DOHH2 (cell line): ENCODE data around the gene CLECL1.
A peak's percentile ranks its signal among the peaks of the same experiment; 100 is the strongest.

Source experiments
- H3F3A ChIP-seq: fragments of 200-600 bp; sonication (generic), shearing (Covaris generic); 2 replicates; pipeline ENCODE4 v1.6.0; 2016; ENCODE audit warnings: antibody characterized with exemption, mild to moderate bottlenecking; ENCODE audit not compliant: control insufficient read depth, insufficient read depth
- H3K27ac ChIP-seq: fragments of 200-600 bp; sonication (generic); 2 replicates; pipeline ENCODE4 v1.5.1; 2014; ENCODE audit warnings: low read depth, mild to moderate bottlenecking, low read length, moderate library complexity
- H3K27me3 ChIP-seq: fragments of 200-600 bp; sonication (generic); 2 replicates; pipeline ENCODE4 v1.6.1; 2014; ENCODE audit warnings: mild to moderate bottlenecking, low read length, mixed read lengths; ENCODE audit not compliant: control insufficient read depth
- H3K36me3 ChIP-seq: fragments of 200-600 bp; sonication (generic); 2 replicates; pipeline ENCODE4 v1.6.1; 2014; ENCODE audit warnings: mild to moderate bottlenecking, low read length, moderate library complexity, mixed read lengths; ENCODE audit not compliant: control insufficient read depth
- H3K4me1 ChIP-seq: fragments of 200-600 bp; sonication (generic); 2 replicates; pipeline ENCODE4 v1.6.1; 2014; ENCODE audit warnings: mild to moderate bottlenecking, low read length, mixed read lengths; ENCODE audit not compliant: control insufficient read depth
- H3K4me2 ChIP-seq: fragments of 200-600 bp; sonication (generic); 2 replicates; pipeline ENCODE4 v1.6.0; 2014; ENCODE audit warnings: mild to moderate bottlenecking, low read length, moderate library complexity
- H3K4me3 ChIP-seq: fragments of 200-600 bp; sonication (generic); 2 replicates; pipeline ENCODE4 v1.5.1; 2014; ENCODE audit warnings: mild to moderate bottlenecking, low read length, mixed read lengths
- H3K79me2 ChIP-seq: fragments of 200-600 bp; sonication (generic); 2 replicates; pipeline ENCODE4 v1.6.1; 2014; ENCODE audit warnings: mild to moderate bottlenecking, low read length, mixed read lengths; ENCODE audit not compliant: control insufficient read depth
- H3K9me2 ChIP-seq: fragments of 200-600 bp; sonication (generic); replicated peaks from 2 replicates; pipeline ENCODE4 v1.6.1; 2014; ENCODE audit warnings: mild to moderate bottlenecking, low read length, mixed read lengths; ENCODE audit not compliant: control insufficient read depth
- H3K9me3 ChIP-seq: fragments of 200-600 bp; sonication (generic); 2 replicates; pipeline ENCODE4 v1.6.1; 2014; ENCODE audit warnings: antibody characterized with exemption, low read length, mixed read lengths; ENCODE audit not compliant: control insufficient read depth, insufficient read depth
- H4K20me1 ChIP-seq: fragments of 200-600 bp; sonication (generic); 2 replicates; pipeline ENCODE4 v1.6.0; 2014; ENCODE audit warnings: low read depth, mild to moderate bottlenecking, antibody characterized with exemption, low read length, moderate library complexity; ENCODE audit not compliant: control insufficient read depth, insufficient read depth
- CTCF ChIP-seq: fragments of 200-600 bp; sonication (generic); IDR thresholded peaks from one replicate; pipeline ENCODE4 v1.5.1; 2014; ENCODE audit warnings: antibody characterized with exemption, mild to moderate bottlenecking, low read depth, low read length; ENCODE audit not compliant: poor library complexity, severe bottlenecking
- EZH2phosphoT487 ChIP-seq: fragments of 200-600 bp; sonication (generic); IDR thresholded peaks from 2 replicates; pipeline ENCODE4 v1.6.1; 2017; ENCODE audit warnings: borderline replicate concordance, mild to moderate bottlenecking, antibody characterized with exemption, low read length, moderate library complexity, mixed read lengths

The CLECL1 gene

GRCh38 chr12:9735601-9736000 is 2.7 kb upstream of the CLECL1 start:
- Histone ChIP-seq H3K4me1 (peaks cover 83% of the 10 kb centered on the region), H3K36me3 (peaks cover 6% of the 10 kb centered on the region; the same call in 1 of the 2 replicates), H3K27me3 (no peaks in the 10 kb centered on the region), H3F3A (peaks cover 44% of the 10 kb centered on the region), H3K79me2 (peaks cover 28% of the 10 kb centered on the region), H3K9me2 (no peaks in the 10 kb centered on the region), H3K27ac (peak overlapping the region; percentile 93), H3K9me3 (no peaks in the 10 kb centered on the region), H3K4me2 (peak overlapping the region; percentile 71), H4K20me1 (no peaks in the 10 kb centered on the region), H3K4me3 (peak overlapping the region; percentile 45)
- TF ChIP-seq EZH2phosphoT487: no peak
- no peak for TF ChIP-seq CTCF

- TF ChIP-seq EZH2phosphoT487 (no peak), CTCF (no peak)
- Histone ChIP-seq H3K9me3 (no peaks in the 10 kb centered on the region), H3K79me2 (peaks cover 65% of the 10 kb centered on the region), H3K4me2 (peak overlapping the region; percentile 86), H3K4me1 (peaks cover 91% of the 10 kb centered on the region), H3F3A (peaks cover 36% of the 10 kb centered on the region), H3K27me3 (no peaks in the 10 kb centered on the region), H3K4me3 (peak overlapping the region; percentile 74), H3K36me3 (peaks cover 10% of the 10 kb centered on the region; the same call in 1 of the 2 replicates), H3K27ac (peak overlapping the region; percentile 93), H4K20me1 (no peaks in the 10 kb centered on the region), H3K9me2 (no peaks in the 10 kb centered on the region)
Observed at GRCh38 chr12:9731797-9732196, 1.1 kb downstream of the CLECL1 start.

- peak overlapping the region; percentile 86 for H3K4me2 ChIP-seq
Observed at GRCh38 chr12:9731393-9731792, 1.5 kb downstream of the CLECL1 start.

More at GRCh38 chr12:9731393-9731792, 1.5 kb downstream of the CLECL1 start:
- H3K79me2 ChIP-seq: peaks cover 69% of the 10 kb centered on the region
- H3K9me2 ChIP-seq: no peaks in the 10 kb centered on the region
- peaks cover 91% of the 10 kb centered on the region for H3K4me1 ChIP-seq
- H3K4me3 ChIP-seq: peak overlapping the region; percentile 74
- peaks cover 36% of the 10 kb centered on the region for H3F3A ChIP-seq
- H3K9me3 ChIP-seq: no peaks in the 10 kb centered on the region
- peak overlapping the region; percentile 93 for H3K27ac ChIP-seq
- no peaks in the 10 kb centered on the region for H3K27me3 ChIP-seq
- no peak for TF ChIP-seq CTCF
- no peak for TF ChIP-seq EZH2phosphoT487
- H3K36me3 ChIP-seq: peaks cover 10% of the 10 kb centered on the region; the same call in 1 of the 2 replicates
- H4K20me1 ChIP-seq: no peaks in the 10 kb centered on the region
